Stimulated activated CD4-positive, alpha-beta T cell treated with anti-CD3 and anti-CD28 coated beads, Interleukin-4, amount 100 ng/mL, for 1 hour (primary cell): ENCODE results near the gene GPR152.

Source experiments
- DNase-seq: peaks from one replicate; pipeline ENCODE4 v3.0.0-alpha.2; 2020

GPR152 gene

GRCh38 chr11:67452141-67452952 lies at the start of gene GPR152:
Gene GPR152, minus strand, starts transcription at chr11:67452729. Its CDS starts 5 bp downstream, at chr11:67452724.
- no peak for DNase-seq

DNA sequence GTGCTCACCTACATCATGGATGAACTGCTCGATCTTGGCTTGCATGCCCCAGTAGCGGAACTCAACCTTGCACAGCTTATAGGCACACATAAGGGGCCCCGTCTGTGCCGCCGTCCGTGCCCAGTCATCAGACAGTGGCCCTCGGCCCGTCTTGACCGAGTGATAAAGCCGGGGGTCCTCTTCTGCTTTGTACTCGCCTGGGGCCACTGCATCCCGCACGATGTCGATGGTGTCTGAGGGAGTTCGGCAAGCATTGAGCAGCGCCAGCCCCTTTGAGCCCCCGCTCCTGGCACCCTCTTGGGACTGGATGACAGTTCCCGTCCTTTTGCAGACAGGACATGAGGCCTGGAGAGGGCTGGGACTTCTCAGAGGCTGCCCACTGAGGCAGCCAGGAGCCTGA lies 49.3 kb upstream of the GPR152 start:
- DNase-seq, result no peak

- no peak for DNase-seq
These were observed 48.5 kb upstream of the GPR152 start for GRCh38 chr11:67500831-67501715.

GRCh38 chr11:67500484-67500821 lies 47.9 kb upstream of the GPR152 start:
- no peak for DNase-seq

DNA sequence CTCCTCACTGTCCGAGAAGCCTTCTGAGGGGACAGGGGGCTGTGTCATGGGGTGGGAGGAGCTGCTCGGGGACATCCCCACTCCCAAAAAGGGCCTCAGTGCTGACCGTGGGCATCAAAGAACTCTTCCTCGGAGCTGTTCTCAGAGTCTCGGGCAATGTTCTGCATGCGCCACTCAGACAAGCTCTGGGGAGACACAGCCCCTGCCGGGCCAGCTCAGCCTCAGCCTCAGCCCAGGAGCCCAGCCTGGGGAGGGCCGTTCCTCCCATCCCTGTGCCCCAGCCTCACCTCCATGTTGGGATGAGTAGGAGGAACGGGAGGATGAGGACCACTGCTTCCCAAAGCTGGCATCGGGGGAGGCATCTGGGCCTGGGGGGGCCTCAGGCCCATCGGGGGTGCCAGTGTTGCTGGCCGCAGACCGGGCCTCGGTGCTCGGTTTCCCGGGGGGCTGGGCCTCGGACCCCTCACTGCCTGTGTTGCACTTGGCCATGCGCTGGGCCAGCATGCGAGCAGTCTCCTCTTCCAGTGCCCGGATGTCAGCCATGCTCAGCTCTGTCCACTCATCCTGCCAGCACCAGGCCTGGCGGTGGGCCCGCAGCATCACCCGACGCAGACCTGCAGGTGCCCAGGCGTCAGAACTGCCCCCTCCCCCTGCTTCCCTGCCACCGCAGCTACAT lies 47.4 kb upstream of the GPR152 start:
- DNase-seq, result no peak

- DNase-seq, result no peak
These were observed 46.0 kb upstream of the GPR152 start for GRCh38 chr11:67498544-67498972.

GRCh38 chr11:67497656-67498291 lies 45.2 kb upstream of the GPR152 start:
- DNase-seq, result no peak

DNA sequence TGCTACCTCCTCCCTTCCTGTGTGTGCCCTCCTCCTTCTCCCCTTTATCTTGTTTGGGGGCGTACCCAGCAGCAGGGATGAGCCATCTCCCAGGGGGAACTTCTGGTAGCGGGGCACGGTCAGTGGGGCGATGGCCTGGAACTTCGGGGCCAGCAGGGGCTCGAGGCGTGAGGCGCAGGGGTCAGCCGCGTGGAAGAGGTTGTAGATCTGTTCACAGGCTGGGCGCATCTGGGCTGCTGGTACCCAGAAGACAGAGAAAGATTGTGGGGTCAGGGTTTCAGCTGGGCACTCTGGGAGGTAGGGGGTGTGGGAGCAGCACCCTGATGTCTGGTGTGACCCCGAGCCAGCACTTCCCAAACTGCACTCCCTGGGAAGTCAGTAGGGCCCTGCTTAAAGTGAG lies 43.6 kb upstream of the GPR152 start:
- DNase-seq, result no peak

DNA sequence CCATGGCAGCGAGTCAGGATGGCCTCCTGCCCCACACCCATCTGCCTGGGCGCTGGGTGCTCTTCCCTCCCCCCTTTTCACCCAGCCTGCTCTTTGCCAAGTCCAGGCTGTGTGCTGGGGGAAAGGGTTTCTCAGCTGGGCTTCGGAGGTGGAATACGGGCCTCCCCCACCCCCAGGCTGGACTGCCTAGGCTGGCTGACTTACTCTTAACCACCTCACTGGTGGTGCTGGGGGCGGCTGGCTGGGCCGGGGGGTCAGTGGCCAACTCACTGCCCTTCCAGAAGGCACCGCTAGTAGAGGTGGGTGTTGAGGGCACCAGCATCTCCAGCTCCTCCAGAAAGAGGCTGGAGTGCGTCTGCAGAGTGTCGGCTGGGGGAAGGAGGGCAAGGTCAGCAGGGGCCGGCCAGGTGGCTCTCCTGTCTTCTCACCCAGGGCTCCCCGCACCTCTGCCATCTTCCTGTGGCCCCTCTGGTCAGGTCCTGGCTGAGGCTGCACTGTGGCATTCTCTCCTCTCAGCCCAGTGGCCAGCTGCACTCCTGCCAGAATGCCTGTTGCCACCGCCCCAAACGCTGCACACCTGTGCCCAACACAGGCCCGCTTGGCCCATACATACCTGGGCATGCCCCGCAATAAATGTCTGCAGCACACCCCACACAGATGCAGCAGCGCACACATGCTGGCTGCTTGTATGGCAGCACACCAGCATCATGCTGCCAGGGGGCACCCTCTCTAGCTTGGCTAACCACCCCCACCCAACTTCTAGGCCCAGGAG lies 42.9 kb upstream of the GPR152 start:
- DNase-seq, result no peak

- DNase-seq, result no peak
These were observed 42.1 kb upstream of the GPR152 start for GRCh38 chr11:67494371-67495233.

GRCh38 chr11:67493548-67494370 lies 41.2 kb upstream of the GPR152 start:
- no peak for DNase-seq

DNA sequence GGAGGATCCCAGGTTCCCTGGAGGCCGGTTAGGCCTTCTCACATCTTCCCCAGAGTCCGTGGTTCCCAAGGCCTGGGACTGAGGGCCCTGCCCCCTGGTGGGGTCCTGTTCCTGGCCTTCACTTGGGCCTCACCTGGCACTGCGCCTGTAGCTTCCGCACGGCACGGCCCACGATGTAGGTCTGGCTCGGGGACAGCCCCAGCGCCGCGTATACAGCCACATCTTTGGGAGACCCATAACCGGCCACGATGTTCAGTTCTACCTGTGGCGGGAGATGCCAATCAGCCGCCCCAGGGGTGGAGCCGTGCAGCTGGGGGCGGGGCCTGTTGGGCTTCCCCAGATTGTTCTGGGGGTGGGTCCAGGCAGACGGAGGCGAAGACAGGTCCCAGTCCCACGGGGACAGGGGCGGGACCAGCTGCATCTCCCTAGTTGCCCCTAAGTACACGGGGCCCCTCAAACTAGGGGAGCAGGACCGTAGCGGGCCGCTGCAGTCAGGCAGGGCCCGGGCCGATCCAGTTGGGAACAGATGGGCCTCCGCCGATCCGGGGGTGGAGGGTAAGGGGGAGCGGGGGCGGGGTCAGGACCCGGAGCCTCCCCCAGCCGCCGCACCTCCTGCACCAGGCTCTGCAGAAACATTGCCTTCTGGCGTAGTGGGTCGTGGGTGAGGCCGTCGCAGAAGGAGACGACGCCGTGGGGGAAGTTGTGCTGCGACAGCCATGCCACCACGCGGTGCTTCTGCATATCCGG lies 40.4 kb upstream of the GPR152 start:
- DNase-seq, result no peak

- DNase-seq, result no peak
These were observed 39.7 kb upstream of the GPR152 start for GRCh38 chr11:67492069-67492727.

DNA sequence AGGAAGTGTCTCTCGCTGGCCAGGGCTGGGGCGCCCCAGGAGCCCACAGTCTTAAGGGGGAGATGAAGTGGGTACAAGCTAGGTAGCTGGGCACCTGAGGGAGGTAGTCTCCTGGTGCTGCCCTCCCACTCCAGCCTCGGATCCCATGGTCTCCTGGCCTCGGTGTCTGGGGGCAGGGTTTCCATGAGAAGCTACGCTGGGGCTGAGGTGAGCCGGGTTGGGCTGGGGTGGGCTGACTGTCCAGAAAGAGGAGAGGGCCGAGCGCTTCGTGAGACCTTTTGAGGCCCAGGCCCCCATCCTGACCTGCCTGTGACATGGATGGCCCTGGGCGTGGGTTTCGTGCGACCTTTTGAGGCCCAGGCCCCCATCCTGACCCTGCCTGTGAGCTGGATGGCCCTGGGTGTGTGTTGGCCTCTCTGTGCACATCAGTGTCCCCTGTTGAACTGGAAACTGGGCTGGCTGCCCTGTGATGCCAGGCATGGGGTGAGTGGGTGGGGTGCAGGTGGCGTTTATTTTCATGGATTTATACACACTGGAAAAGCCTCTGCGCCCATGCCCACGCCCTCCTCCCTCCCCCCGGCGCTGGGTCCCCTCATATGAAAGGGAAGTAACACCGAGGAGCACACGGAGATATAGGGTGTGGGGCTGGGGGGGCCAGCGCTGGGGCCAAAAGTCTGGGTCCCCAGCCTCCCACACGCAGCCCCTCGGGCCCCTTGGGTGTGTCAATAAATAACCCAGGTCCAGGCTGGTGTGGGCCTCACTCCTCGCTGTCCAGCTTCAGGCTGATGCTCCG lies 38.9 kb upstream of the GPR152 start:
- no peak for DNase-seq

- DNase-seq, result no peak
These were observed 38.2 kb upstream of the GPR152 start for GRCh38 chr11:67490727-67491065.

DNA sequence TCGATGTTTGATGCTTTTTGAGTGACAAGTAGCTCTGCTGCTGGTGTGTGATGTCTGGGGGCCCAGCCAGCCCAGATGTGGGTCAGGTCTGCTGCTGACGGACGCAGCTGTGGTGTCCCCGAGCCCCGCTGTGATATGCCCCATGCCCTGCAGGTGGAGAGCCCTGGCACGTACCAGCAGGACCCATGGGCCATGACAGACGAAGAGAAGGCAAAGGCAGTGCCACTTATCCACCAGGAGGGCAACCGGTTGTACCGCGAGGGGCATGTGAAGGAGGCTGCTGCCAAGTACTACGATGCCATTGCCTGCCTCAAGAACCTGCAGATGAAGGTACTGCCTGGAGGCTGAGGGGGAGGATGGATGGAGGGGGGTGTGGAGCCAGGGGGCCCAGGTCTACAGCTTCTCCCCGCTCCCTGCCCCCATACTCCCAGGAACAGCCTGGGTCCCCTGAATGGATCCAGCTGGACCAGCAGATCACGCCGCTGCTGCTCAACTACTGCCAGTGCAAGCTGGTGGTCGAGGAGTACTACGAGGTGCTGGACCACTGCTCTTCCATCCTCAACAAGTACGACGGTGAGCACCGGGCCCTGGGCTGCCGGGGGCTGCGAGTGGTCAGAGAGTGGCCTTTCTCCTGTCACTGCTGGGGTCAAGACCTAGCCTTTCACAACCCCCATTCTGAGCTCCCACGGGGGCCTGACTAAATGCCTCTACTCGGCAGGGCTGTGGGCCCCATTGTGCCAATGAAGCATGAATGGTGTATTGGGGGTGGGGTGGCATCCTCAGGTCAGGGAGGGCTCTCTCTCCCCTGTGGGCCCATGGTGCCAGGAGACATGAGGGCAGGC lies 37.6 kb upstream of the GPR152 start:
- DNase-seq, result no peak

DNA sequence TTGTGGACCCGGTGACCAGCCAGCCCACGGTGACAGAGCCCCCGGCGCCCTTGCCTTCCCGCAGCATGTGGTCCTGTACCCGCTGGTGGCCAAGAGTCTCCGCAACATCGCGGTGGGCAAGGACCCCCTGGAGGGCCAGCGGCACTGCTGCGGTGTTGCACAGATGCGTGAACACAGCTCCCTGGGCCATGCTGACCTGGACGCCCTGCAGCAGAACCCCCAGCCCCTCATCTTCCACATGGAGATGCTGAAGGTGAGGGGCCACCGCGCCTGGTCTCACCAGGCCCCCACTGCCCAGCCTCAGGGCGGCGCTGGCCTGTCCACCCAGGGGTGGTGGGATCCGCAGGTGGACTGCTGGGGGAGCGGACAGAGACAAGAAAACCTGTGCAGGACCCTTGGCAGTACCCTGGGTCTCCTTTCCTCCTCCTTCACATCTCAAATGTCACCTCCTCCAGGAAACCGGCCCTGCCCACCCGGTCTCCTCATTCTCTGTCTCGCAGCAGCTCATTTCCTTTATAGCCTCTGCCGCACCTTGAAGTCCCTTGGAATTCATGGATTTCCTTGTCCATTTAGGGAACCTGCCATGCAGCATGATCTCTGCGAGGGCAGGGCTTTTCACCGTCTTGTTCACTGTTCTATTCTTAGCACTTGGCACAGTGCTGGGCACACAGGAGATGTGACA lies 36.8 kb upstream of the GPR152 start:
- no peak for DNase-seq
